Activated naive CD8-positive, alpha-beta T cell treated with anti-CD3 and anti-CD28 coated beads, Interleukin-2, amount 50 U/mL, for 24 hours (primary cell): ENCODE measurements around the gene CALR.
"Not testable (repeated sequence)": the region's sequence is repeated elsewhere in the genome, so short reads cannot be mapped to it uniquely, and the experiment has no call there.

Source experiments
- ATAC-seq: fragments of 150-1000 bp; cut with Tn5 transposase; one replicate; pipeline ENCODE4 v1.10.0; 2021
- DNase-seq: peaks from one replicate; pipeline ENCODE4 v3.0.0; 2021
- H3K27ac Mint-ChIP-seq: one replicate; pipeline ENCODE4 v1.8.0; 2021; ENCODE audit warnings: mild to moderate bottlenecking, mixed read lengths
- H3K27me3 Mint-ChIP-seq: one replicate; pipeline ENCODE4 v1.8.0; 2021; ENCODE audit warnings: mixed read lengths
- H3K36me3 Mint-ChIP-seq: one replicate; pipeline ENCODE4 v1.8.0; 2021; ENCODE audit warnings: low read depth, mixed read lengths
- H3K4me1 Mint-ChIP-seq: one replicate; pipeline ENCODE4 v1.8.0; 2021; ENCODE audit warnings: mixed read lengths
- H3K4me3 Mint-ChIP-seq: one replicate; pipeline ENCODE4 v1.8.0; 2021; ENCODE audit warnings: mild to moderate bottlenecking, moderate library complexity, mixed read lengths
- H3K9me3 Mint-ChIP-seq: one replicate; pipeline ENCODE4 v1.8.0; 2021; ENCODE audit warnings: mixed read lengths

CALR gene

GRCh38 chr19:12953799-12954611 lies 15.6 kb downstream of the CALR start:
- H3K9me3 Mint-ChIP-seq: no peaks in the 10 kb centered on the region
- H3K27ac Mint-ChIP-seq: peak overlapping the region; percentile 71
- no peak for DNase-seq
- no peaks in the 10 kb centered on the region for H3K27me3 Mint-ChIP-seq
- H3K4me3 Mint-ChIP-seq: peak overlapping the region; percentile 82
- H3K4me1 Mint-ChIP-seq: peaks cover 41% of the 10 kb centered on the region
- ATAC-seq: peak; percentile 9
- peaks cover 51% of the 10 kb centered on the region for H3K36me3 Mint-ChIP-seq

GRCh38 chr19:12954612-12954962 lies 16.2 kb downstream of the CALR start:
- H3K4me3 Mint-ChIP-seq: peak overlapping the region; percentile 82
- peak overlapping the region; percentile 71 for H3K27ac Mint-ChIP-seq
- peaks cover 48% of the 10 kb centered on the region for H3K36me3 Mint-ChIP-seq
- no peaks in the 10 kb centered on the region for H3K27me3 Mint-ChIP-seq
- ATAC-seq (no peak), DNase-seq (no peak)
- no peaks in the 10 kb centered on the region for H3K9me3 Mint-ChIP-seq
- H3K4me1 Mint-ChIP-seq: peaks cover 41% of the 10 kb centered on the region

GRCh38 chr19:12955575-12955974 lies 17.2 kb downstream of the CALR start:
- peak overlapping the region; percentile 71 for H3K27ac Mint-ChIP-seq

DNA sequence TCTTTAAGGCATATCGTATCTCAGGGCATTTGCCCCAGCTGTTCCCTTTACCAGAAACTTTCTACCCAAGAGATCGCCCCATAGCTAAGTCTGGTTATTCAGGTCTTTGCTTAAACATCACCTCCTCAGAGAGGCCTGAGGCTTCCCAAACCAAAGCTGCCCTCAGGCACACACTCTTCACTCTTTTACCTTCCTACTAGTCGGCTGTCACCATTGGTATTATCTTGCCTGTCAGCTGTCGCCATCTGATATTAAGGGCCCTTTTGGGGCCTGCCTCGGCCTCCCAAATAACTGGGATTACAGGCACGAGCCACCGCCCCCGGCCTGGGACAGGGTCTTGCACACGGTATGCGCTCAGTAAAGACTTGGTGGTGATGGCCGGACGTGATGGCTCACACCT lies 17.6 kb downstream of the CALR start:
- no peak for DNase-seq
- ATAC-seq: no peak
- Mint-ChIP-seq H3K27me3 (no peaks in the 10 kb centered on the region), H3K4me3 (peak overlapping the region; percentile 82), H3K9me3 (no peaks in the 10 kb centered on the region), H3K4me1 (peaks cover 39% of the 10 kb centered on the region), H3K36me3 (peaks cover 34% of the 10 kb centered on the region), H3K27ac (peak overlapping the region; percentile 71)

More at GRCh38 chr19:12955575-12955974, 17.2 kb downstream of the CALR start:
- Mint-ChIP-seq H3K36me3 (peaks cover 38% of the 10 kb centered on the region), H3K4me1 (peaks cover 39% of the 10 kb centered on the region), H3K4me3 (peak overlapping the region; percentile 82)
- not testable (repeated sequence) for DNase-seq, ATAC-seq, H3K27me3 Mint-ChIP-seq, H3K9me3 Mint-ChIP-seq

GRCh38 chr19:12956446-12957388 lies 18.3 kb downstream of the CALR start, which contains the start of gene GADD45GIP1:
GADD45GIP1 (minus strand) TSS chr19:12957223; CDS start chr19:12957212, 11 bp downstream.
- H3K27me3 Mint-ChIP-seq: no peaks in the 10 kb centered on the region
- no peaks in the 10 kb centered on the region for H3K9me3 Mint-ChIP-seq
- peaks cover 28% of the 10 kb centered on the region for H3K36me3 Mint-ChIP-seq
- H3K4me1 Mint-ChIP-seq: peaks cover 37% of the 10 kb centered on the region
- DNase-seq: peak; percentile 87
- peak within 1 kb of the TSS; percentile 82 for H3K4me3 Mint-ChIP-seq
- ATAC-seq: peak; percentile 93
- H3K27ac Mint-ChIP-seq: peak within 1 kb of the TSS; percentile 93

GRCh38 chr19:12957389-12957952 lies 19.1 kb downstream of the CALR start:
- H3K27ac Mint-ChIP-seq: peak overlapping the region; percentile 93
- DNase-seq, H3K9me3 Mint-ChIP-seq: not testable (repeated sequence)

GRCh38 chr19:12959481-12959880 lies 21.1 kb downstream of the CALR start:
- H3K4me3 Mint-ChIP-seq: no peak overlapping the region
- no peak for ATAC-seq
- peaks cover 16% of the 10 kb centered on the region for H3K36me3 Mint-ChIP-seq
- DNase-seq: no peak
- H3K27ac Mint-ChIP-seq: no peak overlapping the region
- no peaks in the 10 kb centered on the region for H3K9me3 Mint-ChIP-seq
- H3K4me1 Mint-ChIP-seq: peaks cover 22% of the 10 kb centered on the region
- H3K27me3 Mint-ChIP-seq: peaks cover 5% of the 10 kb centered on the region

More at GRCh38 chr19:12957389-12957952, 19.1 kb downstream of the CALR start:
- peak; percentile 5 for ATAC-seq
- peaks cover 26% of the 10 kb centered on the region for H3K36me3 Mint-ChIP-seq
- peak overlapping the region; percentile 82 for H3K4me3 Mint-ChIP-seq
- peaks cover 36% of the 10 kb centered on the region for H3K4me1 Mint-ChIP-seq
- H3K27me3 Mint-ChIP-seq: not testable (repeated sequence)

DNA sequence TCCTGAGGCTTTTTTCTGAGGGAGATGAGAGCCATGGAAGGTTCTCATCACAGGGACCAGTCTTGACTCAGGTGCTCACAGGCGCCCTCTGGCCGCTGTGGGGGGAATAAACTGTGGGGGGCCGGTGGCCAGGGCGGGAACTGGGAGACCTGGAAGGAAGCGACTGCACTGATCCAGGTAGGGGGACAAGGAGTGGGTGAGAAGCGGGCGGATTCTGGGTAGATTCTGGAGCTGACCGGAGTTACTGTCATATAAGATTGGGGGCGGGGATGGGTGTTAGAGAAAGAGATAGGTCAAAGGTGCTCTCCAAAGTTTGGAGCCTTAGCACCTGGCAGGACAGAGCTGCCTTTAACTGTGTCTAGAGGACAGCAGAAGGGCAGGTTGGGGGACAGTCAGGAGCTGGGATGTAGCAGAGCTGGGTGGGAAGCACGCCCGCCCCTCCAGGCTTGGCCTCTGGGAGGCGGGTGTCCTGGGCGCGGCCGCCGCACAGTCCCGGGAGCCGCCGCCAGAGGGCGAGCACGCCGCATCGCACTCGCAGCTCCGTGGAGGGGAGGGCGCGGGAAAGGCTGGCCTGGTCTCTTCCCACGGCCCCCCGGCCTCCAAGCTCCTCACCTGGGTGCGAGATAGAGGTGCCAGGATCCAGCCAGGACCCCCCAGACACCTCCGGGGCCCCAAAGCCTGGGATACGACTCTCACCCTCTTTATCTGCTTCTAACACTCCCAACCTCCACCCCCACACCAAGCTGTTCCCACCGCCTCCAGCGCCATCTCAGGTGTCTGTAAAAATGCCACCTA lies 26.8 kb downstream of the CALR start:
- DNase-seq (peak; percentile 92), ATAC-seq (peak; percentile 96)
- H3K4me1 Mint-ChIP-seq: peaks cover 10% of the 10 kb centered on the region
- H3K36me3 Mint-ChIP-seq: no peaks in the 10 kb centered on the region
- H3K27me3 Mint-ChIP-seq: peaks cover 5% of the 10 kb centered on the region
- no peaks in the 10 kb centered on the region for H3K9me3 Mint-ChIP-seq
- H3K4me3 Mint-ChIP-seq: peak overlapping the region; percentile 86
- H3K27ac Mint-ChIP-seq: peak overlapping the region; percentile 81

DNA sequence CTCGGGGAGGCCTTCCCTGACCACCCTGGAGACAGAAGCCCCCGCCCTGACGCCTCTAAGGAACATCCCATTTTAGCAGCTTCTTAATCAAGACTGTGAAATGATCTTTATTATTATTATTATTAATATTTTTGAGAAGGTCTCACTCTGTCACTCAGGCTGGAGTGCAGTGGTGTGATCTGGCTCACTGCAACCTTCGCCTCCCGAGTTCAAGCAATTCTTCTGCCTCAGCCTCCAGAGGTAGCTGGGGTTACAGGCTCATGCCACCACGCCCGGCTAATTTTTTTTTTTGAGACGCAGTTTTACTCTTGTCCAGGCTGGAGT lies 27.4 kb downstream of the CALR start:
- peak overlapping the region; percentile 40 for H3K4me3 Mint-ChIP-seq
- ATAC-seq: no peak
- H3K36me3 Mint-ChIP-seq: no peaks in the 10 kb centered on the region
- no peak overlapping the region for H3K27ac Mint-ChIP-seq
- peaks cover 12% of the 10 kb centered on the region for H3K4me1 Mint-ChIP-seq
- no peaks in the 10 kb centered on the region for H3K9me3 Mint-ChIP-seq
- DNase-seq: no peak
- peaks cover 5% of the 10 kb centered on the region for H3K27me3 Mint-ChIP-seq

DNA sequence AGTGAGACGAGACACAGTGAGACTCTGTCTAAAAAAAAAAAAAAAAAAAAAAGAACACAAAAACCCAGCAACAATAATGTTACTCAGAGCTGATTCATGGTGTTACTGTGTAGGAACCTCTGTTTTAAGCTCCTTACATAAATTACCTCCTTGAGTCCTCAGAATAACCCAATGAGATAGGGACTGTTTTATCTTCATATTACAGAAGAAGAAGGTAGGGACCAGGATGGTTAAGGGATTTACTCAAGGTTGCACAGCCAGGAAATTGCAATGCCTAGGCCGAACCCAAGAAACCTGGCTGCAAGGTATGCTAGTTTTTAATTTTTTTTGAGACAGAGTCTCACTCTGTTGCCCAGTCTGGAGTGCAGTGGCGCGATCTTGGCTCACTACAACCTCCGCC lies 29.5 kb downstream of the CALR start:
- no peaks in the 10 kb centered on the region for H3K36me3 Mint-ChIP-seq
- no peak overlapping the region for H3K4me3 Mint-ChIP-seq
- H3K27me3 Mint-ChIP-seq: peaks cover 2% of the 10 kb centered on the region
- peaks cover 12% of the 10 kb centered on the region for H3K4me1 Mint-ChIP-seq
- H3K27ac Mint-ChIP-seq: no peak overlapping the region
- DNase-seq (no peak), ATAC-seq (no peak)
- H3K9me3 Mint-ChIP-seq: no peaks in the 10 kb centered on the region

GRCh38 chr19:12969292-12969988 lies 31.0 kb downstream of the CALR start, which contains the start of gene DAND5:
DAND5 (plus strand) TSS chr19:12969576; CDS start chr19:12969661, 85 bp downstream.
- no peaks in the 10 kb centered on the region for H3K27me3 Mint-ChIP-seq
- H3K27ac Mint-ChIP-seq: no peak within 1 kb of the TSS
- peaks cover 12% of the 10 kb centered on the region for H3K4me1 Mint-ChIP-seq
- no peak within 1 kb of the TSS for H3K4me3 Mint-ChIP-seq
- no peaks in the 10 kb centered on the region for H3K36me3 Mint-ChIP-seq
- ATAC-seq (no peak), DNase-seq (no peak)
- H3K9me3 Mint-ChIP-seq: no peaks in the 10 kb centered on the region

GRCh38 chr19:12970070-12970820 lies 31.8 kb downstream of the CALR start:
- Mint-ChIP-seq H3K27me3 (no peaks in the 10 kb centered on the region), H3K4me1 (peaks cover 8% of the 10 kb centered on the region), H3K36me3 (no peaks in the 10 kb centered on the region), H3K4me3 (no peak overlapping the region), H3K27ac (no peak overlapping the region), H3K9me3 (no peaks in the 10 kb centered on the region)
- ATAC-seq (peak; percentile 17), DNase-seq (no peak)

- Mint-ChIP-seq H3K9me3 (no peaks in the 10 kb centered on the region), H3K27ac (no peak overlapping the region), H3K36me3 (no peaks in the 10 kb centered on the region), H3K4me3 (no peak overlapping the region), H3K27me3 (peaks cover 11% of the 10 kb centered on the region), H3K4me1 (peaks cover 8% of the 10 kb centered on the region)
- no peak for DNase-seq
- ATAC-seq: no peak
Measured at GRCh38 chr19:12973236-12973635, 34.8 kb downstream of the CALR start.
